GM21390 (cell line): ENCODE measurements around the gene KRT7.
"Not testable (repeated sequence)": the region's sequence is repeated elsewhere in the genome, so short reads cannot be mapped to it uniquely, and the experiment has no call there.

Experiments
- ATAC-seq: cut with Tn5 transposase; IDR thresholded peaks from one replicate; pipeline ENCODE4 v1.9.1; 2021; ENCODE audit not compliant: unreplicated experiment

Gene KRT7

GRCh38 chr12:52243259-52243855 is 10.3 kb downstream of the KRT7 start:
- ATAC-seq, result no peak

- ATAC-seq, result peak; percentile 93
Observed at GRCh38 chr12:52243856-52244614, 11.0 kb downstream of the KRT7 start.

GRCh38 chr12:52244615-52244994 is 11.6 kb downstream of the KRT7 start:
- ATAC-seq, result no peak

- no peak for ATAC-seq
Observed at GRCh38 chr12:52245259-52245961, 12.4 kb downstream of the KRT7 start.

- no peak for ATAC-seq
Observed at GRCh38 chr12:52245962-52246569, 13.0 kb downstream of the KRT7 start.

GRCh38 chr12:52246720-52247621 is 13.9 kb downstream of the KRT7 start:
- ATAC-seq, result no peak

- ATAC-seq, result no peak
Observed at GRCh38 chr12:52247622-52248540, 14.8 kb downstream of the KRT7 start.

- ATAC-seq, result no peak
Observed at GRCh38 chr12:52248541-52249461, 15.8 kb downstream of the KRT7 start.

GRCh38 chr12:52249511-52250047 is 16.5 kb downstream of the KRT7 start:
- ATAC-seq, result no peak

GRCh38 chr12:52250048-52250990 is 17.3 kb downstream of the KRT7 start:
- ATAC-seq, result no peak

- no peak for ATAC-seq
Observed at GRCh38 chr12:52251367-52252051, 18.5 kb downstream of the KRT7 start.

GRCh38 chr12:52252175-52252615 is 19.2 kb downstream of the KRT7 start:
- ATAC-seq, result not testable (repeated sequence)

GRCh38 chr12:52252728-52253343 is 19.8 kb downstream of the KRT7 start:
- no peak for ATAC-seq

GRCh38 chr12:52253391-52254179 is 20.5 kb downstream of the KRT7 start:
- no peak for ATAC-seq
